Muscle of arm (tissue), 14 donors: ENCODE measurements around the gene CYP19A1. TPM values are rescaled to one million over a fixed set of nuclear protein-coding genes. Genes with fewer than 3 reads are reported as not detected.

Experiments
- DNase-seq: peaks from one replicate; pipeline ENCODE4 v3.0.0-alpha.2; 2013
- long read RNA-seq, 11 donors: transcript quantifications; one replicate each; lab custom pipeline, GENCODE V29; 2026
- polyA plus RNA-seq, 12 donors: library from polyadenylated mRNA; unstranded; fragments of 120-200 nt; gene quantifications; one replicate each; pipeline ENCODE4 v1.2.1, GENCODE V29; 2013; ENCODE audit not compliant: insufficient read length in 12 of 12

Gene CYP19A1
- polyA plus RNA-seq = 1 to 10 TPM in 2 of 12 donors, under 1 TPM in 8, not detected in 2; 0.38 to 1.5 (median 0.62) TPM
- long read RNA-seq, donor 1 = 0 reads
- long read RNA-seq, donor 2 = 0 reads
- long read RNA-seq, donor 3 = 0 reads
- long read RNA-seq, donor 4 = 0 reads
- long read RNA-seq, donor 5 = 0 reads
- long read RNA-seq, donor 6 = 0 reads
- long read RNA-seq, donor 7 = 0 reads
- long read RNA-seq, donor 8 = 0 reads
- long read RNA-seq, donor 9 = 0 reads
- long read RNA-seq, donor 10 = 0 reads
- long read RNA-seq, donor 11 = 0 reads

GRCh38 chr15:51338496-51338895 is at the start of gene CYP19A1:
Gene CYP19A1 (minus strand): TSS chr15:51338596. CDS start chr15:51242912, 95,684 bp downstream.
- DNase-seq = no peak

GRCh38 chr15:51387699-51388041 is 49.3 kb upstream of the CYP19A1 start:
- no peak for DNase-seq

- no peak for DNase-seq
Measured at GRCh38 chr15:51386960-51387698, 48.7 kb upstream of the CYP19A1 start.

DNA sequence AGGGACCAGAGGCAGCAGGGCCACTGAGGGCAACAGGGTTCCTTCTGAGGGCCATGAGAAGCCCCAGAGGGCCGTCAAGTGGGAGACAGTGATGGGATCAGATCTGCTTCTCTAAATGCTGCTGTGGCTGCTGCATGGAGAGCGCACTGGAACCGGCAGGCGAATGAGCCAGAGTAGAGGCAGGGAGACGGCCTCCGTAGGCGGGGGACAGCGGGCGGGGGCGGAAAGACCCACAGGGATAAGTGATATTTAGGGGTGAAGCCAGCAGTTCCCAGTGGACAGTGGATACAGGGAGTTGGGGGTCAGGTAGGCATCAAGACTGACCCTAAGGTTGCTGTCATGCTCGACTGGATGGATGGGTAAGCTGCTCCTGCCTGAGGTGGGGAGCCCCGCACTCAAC is 48.1 kb upstream of the CYP19A1 start:
- DNase-seq = no peak

DNA sequence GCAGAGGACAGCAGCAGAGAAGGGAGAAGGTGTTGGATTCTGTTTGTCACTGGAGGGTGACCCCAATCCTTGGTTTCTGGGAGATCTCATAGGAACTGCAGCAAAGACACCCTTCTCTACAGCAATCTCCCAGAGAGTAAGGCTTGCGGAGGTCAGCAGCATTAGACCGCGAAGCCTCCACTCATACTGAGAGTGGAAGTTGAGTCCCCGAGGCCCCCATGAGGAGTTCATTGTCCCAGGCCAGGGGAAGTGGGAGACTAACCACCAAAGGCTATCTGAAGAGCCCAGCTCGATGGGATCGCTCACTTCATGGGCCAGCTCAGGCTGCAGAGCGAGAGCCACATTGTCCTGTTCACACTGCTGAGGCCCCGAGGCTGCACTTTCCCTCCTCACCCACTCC is 47.6 kb upstream of the CYP19A1 start:
- no peak for DNase-seq

DNA sequence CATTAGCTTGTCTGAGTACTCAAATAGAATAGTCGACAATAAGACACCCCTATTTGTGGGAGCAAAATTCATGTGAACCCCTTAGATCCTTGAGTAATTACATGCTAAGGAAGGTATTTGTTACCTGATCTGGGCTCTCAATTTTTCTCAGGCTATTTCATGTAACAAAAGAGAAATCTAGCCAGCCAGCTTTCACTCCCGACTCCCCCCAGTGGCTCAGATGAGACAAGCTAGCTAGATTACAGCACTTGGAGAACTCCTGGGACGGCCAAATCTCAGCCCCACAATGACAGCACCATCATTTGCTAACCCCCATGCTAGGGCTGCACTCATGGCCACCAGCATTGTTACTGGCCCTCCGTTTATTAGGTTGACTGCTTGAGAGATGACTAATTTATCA is 44.4 kb upstream of the CYP19A1 start:
- DNase-seq = peak; percentile 32

DNA sequence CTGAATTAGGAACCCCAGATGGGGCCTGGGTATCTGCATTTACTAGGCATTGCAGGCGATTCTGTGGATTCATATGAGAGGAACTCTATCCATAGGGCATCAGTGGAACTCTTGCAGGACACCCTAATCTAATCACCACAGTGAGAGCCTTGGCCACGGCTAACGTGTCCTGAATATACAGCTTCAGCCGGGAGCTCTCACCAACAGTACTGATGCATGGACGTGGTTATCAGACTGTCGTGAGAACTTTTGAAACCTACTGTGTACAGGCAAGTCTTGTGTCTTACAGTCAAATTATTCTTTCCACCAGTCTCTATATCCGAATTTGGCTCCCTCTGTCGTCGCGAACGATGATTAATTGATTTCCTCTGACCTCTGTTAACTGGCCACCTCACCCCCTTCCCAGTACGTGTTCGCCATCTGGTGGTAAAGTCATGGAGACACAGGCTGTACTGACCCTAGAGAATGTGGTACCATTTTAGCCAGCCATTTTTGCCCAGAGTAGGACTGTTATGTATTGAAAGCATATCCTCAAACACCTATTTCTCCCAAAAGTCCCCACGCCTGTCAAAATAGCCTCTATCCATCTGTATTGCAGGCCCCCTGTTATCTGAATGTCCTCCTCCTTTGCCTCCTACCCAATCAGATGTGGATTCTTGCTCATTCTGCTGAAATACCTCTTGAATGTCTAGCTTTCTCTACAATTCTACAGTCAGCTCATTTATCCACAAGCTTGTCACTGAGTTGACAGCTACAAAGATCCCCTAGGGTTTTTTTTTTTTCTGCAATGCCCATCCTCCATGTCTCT is 42.8 kb upstream of the CYP19A1 start:
- peak; percentile 77 for DNase-seq

DNA sequence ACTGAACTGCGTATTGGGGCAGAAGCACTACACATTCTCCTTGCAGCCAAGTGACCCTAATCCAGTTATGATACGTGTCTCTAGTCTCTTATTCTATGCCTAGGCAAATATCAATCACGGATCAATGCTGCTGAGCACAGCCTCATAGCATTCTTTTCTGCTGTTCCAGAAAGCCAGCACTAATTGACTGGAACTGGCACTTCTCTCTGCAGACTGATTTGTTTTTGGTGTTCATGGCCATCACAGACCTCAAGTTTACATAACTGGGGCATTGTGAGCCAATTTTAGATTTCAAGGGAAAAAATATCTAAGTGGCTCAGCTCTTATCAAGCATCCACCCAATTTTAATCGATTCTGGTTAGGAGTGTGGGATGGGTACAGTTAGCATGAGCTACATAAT is 41.0 kb upstream of the CYP19A1 start:
- DNase-seq = no peak

DNA sequence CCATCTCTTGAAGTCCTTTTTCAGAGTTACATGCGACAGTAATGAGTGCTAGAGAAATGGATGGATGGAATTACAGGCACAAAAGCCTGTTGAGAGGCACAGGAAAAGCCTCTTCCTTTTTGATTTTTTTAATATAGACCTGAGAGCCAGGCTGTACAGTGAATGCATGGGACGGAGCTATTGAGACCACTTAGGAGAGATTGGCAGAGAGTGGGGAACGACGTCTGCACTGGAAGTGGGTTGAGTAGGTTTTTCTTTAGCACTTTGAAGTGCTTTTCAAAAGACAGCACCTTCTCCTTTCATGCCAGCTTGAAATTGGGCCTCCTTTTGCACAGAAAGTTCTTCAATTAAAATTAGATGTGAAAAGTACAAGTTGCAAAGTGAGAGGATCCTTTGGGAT is 40.0 kb upstream of the CYP19A1 start:
- DNase-seq = no peak

GRCh38 chr15:51377038-51377786 is 38.8 kb upstream of the CYP19A1 start:
- DNase-seq = peak; percentile 21

DNA sequence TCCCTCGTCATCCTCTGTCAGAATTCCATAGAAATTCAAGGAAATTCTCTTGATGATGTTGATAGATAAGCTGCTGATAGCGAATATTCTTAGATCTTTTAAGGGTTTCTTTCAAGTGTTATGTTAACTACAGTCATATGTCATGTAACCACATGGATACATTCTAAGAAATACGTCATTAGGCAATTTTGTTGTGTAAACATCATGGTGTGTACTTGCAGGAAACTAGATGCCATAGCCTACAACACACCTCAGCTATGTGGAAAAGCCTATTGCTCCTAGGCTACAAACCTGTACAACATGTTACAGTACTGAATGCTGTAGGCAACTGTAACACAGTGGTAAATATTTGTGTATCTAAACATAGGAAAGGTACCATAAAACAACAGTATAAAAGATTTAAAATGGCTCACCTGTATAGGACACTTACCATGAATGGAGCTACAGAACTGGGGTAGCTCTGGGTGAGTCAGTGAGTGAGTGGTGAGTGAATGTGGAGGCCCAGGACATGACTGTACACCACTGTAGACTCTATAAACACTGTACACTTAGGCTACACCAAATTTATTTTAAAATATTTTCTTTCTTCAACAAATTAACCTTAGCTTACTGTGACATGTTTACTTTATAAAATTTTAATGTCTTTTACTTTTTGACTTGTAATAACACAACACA is 37.7 kb upstream of the CYP19A1 start:
- DNase-seq = no peak

- no peak for DNase-seq
Measured at GRCh38 chr15:51374131-51374530, 35.7 kb upstream of the CYP19A1 start.

- no peak for DNase-seq
Measured at GRCh38 chr15:51371266-51371665, 32.9 kb upstream of the CYP19A1 start.

GRCh38 chr15:51369451-51369761 is 31.0 kb upstream of the CYP19A1 start:
- DNase-seq = no peak

- DNase-seq = no peak
Measured at GRCh38 chr15:51368751-51369450, 30.5 kb upstream of the CYP19A1 start.

DNA sequence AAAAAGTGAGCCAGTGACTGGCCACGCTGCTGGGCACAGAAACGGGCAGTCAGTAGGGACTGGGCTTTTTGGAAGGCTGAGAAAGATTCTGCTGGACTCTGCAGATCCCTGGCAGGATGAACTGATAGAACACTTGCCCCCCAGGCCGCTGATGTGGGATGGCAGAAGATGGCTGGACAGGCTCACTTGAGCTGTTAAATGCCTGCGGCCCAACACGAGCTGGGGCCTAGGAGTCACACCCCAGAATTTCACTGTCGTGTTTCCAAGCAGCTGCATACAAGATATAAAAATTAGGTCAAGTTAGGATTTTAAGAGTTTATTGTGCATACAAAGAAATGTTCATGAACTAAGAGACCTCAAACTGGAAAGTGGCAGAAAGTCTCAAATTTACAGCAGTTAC is 29.9 kb upstream of the CYP19A1 start:
- no peak for DNase-seq

DNA sequence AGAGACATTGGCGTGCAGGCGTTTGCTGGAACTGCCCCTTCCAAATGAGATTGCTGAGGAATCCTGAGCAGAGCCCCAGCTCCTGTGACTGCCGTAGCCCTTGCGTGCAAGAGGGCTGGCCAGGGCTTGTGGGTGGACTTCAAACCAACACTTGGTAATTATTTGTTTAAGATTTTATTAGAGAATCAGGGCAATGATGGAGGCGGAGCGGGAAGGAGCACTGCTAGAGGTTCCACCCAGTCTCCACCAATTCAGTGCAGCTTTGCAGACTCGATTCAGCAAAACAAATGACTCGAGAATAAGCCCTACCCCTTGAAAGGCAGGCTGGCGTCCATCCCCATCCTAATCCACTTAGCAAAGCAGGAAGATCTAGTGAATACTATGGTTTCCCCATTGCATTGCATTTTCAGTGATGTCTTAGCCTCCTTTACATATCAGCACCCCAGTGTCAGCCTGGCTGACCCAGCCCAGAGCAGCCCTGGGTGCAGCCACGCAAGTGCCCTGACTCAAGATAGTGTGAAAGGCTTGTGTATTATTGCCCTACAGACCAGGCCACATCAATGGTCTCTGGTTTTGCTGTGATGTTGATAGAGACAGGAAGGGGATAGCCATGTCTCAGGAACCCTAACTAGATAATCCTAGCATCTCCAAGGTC is 29.1 kb upstream of the CYP19A1 start:
- DNase-seq = no peak

GRCh38 chr15:51366920-51367319 is 28.5 kb upstream of the CYP19A1 start:
- DNase-seq = peak; percentile 37

DNA sequence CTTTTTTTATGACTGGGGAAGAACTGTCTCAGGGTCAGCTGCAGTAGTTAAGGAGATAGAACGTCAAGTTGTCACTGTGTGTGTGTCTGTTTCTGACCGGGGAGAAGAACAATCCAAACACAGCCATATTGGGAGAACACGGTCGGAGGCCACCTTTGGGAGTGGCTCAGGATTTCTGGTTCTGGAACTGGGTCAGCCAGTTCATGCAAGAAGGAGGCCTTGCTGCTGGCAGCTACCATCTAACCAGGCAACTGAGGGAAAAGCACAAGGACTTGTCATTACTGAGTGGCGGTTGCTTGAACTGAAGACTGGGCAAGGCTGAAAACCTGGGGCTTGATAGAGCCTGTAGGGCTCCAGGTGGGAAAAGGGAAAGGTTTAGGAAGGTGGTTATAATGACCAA is 27.7 kb upstream of the CYP19A1 start:
- DNase-seq = no peak

- no peak for DNase-seq
Measured at GRCh38 chr15:51365417-51365816, 27.0 kb upstream of the CYP19A1 start.
